Measurements from ENCODE around the gene USP25. TPM values are rescaled to one million over a fixed set of nuclear protein-coding genes. Genes with fewer than 3 reads are reported as not detected.

USP25 gene
- total and polyA plus RNA-seq, 9 of the 15 experiments (the other 6 are each of a cell fraction or from before 2014, with no cell fraction given) = 7.8 to 44.9 (median 31.4) TPM

GRCh38 chr21:15731243-15731613, 1.4 kb downstream of the USP25 start (continued):
- TF ChIP-seq CEBPG (CRISPR knock-in tag; IDR thresholded peaks at IDR 0.05) (no peak), CEBPG (tag; conservative IDR thresholded peaks at IDR 0.05 in 1 of 2, IDR thresholded peaks at IDR 0.05 in 1 of 2) (0 out of 4 replicates have a peak, but pooled peaks of 1 of the 2 experiments have one; percentile 18), ELK1 (CRISPR knock-in tag; IDR thresholded peaks at IDR 0.05) (no peak), ATF3 (IDR thresholded peaks at IDR 0.05) (peak; percentile 17; the same call in 1 of the 2 replicates), ATF3 (CRISPR knock-in tag; conservative IDR thresholded peaks at IDR 0.05) (no peak), ZEB2 (IDR thresholded peaks at IDR 0.05) (peak; percentile 32; the same call in 1 of the 2 replicates), ATF6 (CRISPR knock-in tag; IDR thresholded peaks at IDR 0.05) (no peak), GMEB1 (CRISPR knock-in tag; IDR thresholded peaks at IDR 0.05) (no peak), FOXP1 (CRISPR knock-in tag; IDR thresholded peaks at IDR 0.05) (no peak), TOE1 (IDR thresholded peaks at IDR 0.05; ENCODE audit: borderline replicate concordance) (no peak), TOE1 (CRISPR knock-in tag; IDR thresholded peaks at IDR 0.05; ENCODE audit: borderline replicate concordance, low read depth) (no peak)
